Astrocyte (in vitro differentiated cells and primary cell): ENCODE results near the gene TPH2. TPM values are rescaled to one million over a fixed set of nuclear protein-coding genes. Genes with fewer than 3 reads are reported as not detected.

Experiments used
- DNase-seq: peaks from one replicate; pipeline ENCODE4 v3.0.0-alpha.2; 2010; ENCODE audit warnings: low read depth
- FAIRE-seq: peaks from 2 replicates; lab custom pipeline; 2011; peaks lifted over from hg19 to GRCh38; lab: Jason Lieb, UNC
- H2AFZ ChIP-seq: 2 replicates; pipeline ENCODE4 v1.6.0; 2012; ENCODE audit warnings: low read depth, low read length, inconsistent platforms
- H3K27ac ChIP-seq: 2 replicates; pipeline ENCODE4 v1.5.1; 2011; ENCODE audit warnings: low read depth, low read length, inconsistent platforms
- H3K27me3 ChIP-seq: 2 replicates; pipeline ENCODE4 v1.6.0; 2011; ENCODE audit warnings: low read length, inconsistent platforms; ENCODE audit not compliant: insufficient read depth
- H3K36me3 ChIP-seq: 2 replicates; pipeline ENCODE4 v1.5.1; 2011; ENCODE audit warnings: low read length, inconsistent platforms; ENCODE audit not compliant: insufficient read depth
- H3K4me1 ChIP-seq: 2 replicates; pipeline ENCODE4 v1.5.1; 2011; ENCODE audit warnings: low read length, inconsistent platforms; ENCODE audit not compliant: insufficient read depth
- H3K4me2 ChIP-seq: 2 replicates; pipeline ENCODE4 v1.6.0; 2012; ENCODE audit warnings: low read length, inconsistent platforms
- H3K4me3 ChIP-seq: 2 replicates; pipeline ENCODE4 v1.5.1; 2011; ENCODE audit warnings: low read depth, mild to moderate bottlenecking, low read length, inconsistent platforms; ENCODE audit not compliant: insufficient read depth
- H3K79me2 ChIP-seq: 2 replicates; pipeline ENCODE4 v1.6.0; 2012; ENCODE audit warnings: mild to moderate bottlenecking, low read length, inconsistent platforms; ENCODE audit not compliant: insufficient read depth
- H3K9ac ChIP-seq: 2 replicates; pipeline ENCODE4 v1.6.0; 2012; ENCODE audit warnings: mild to moderate bottlenecking, low read length, inconsistent platforms
- H3K9me3 ChIP-seq: 2 replicates; pipeline ENCODE4 v1.5.1; 2012; ENCODE audit warnings: low read depth, mild to moderate bottlenecking, low read length, inconsistent platforms; ENCODE audit not compliant: insufficient read depth
- H4K20me1 ChIP-seq: 2 replicates; pipeline ENCODE4 v1.6.0; 2012; ENCODE audit warnings: low read length, inconsistent platforms; ENCODE audit not compliant: insufficient read depth
- H3K27ac Mint-ChIP-seq: one replicate; pipeline ENCODE4 v1.8.0; 2021; ENCODE audit warnings: mild to moderate bottlenecking, mixed read lengths; ENCODE audit not compliant: unreplicated experiment
- H3K27me3 Mint-ChIP-seq: one replicate; pipeline ENCODE4 v1.8.0; 2021; ENCODE audit warnings: low read depth, mixed read lengths; ENCODE audit not compliant: unreplicated experiment
- H3K36me3 Mint-ChIP-seq: one replicate; pipeline ENCODE4 v1.8.0; 2021; ENCODE audit warnings: low read depth, mixed read lengths; ENCODE audit not compliant: unreplicated experiment
- H3K4me1 Mint-ChIP-seq: one replicate; pipeline ENCODE4 v1.8.0; 2021; ENCODE audit warnings: low read depth, mixed read lengths; ENCODE audit not compliant: unreplicated experiment
- H3K4me3 Mint-ChIP-seq: one replicate; pipeline ENCODE4 v1.8.0; 2021; ENCODE audit warnings: mild to moderate bottlenecking, moderate library complexity, mixed read lengths; ENCODE audit not compliant: unreplicated experiment
- H3K9me3 Mint-ChIP-seq: one replicate; pipeline ENCODE4 v1.8.0; 2021; ENCODE audit warnings: mild to moderate bottlenecking, mixed read lengths; ENCODE audit not compliant: unreplicated experiment
- EZH2 ChIP-seq: IDR thresholded peaks from 2 replicates; pipeline ENCODE4 v1.6.1; 2012; ENCODE audit warnings: mild to moderate bottlenecking, low read length, inconsistent platforms; ENCODE audit not compliant: insufficient read depth
- total RNA-seq: library from RNA; stranded (reverse); gene quantifications from 2 replicates; pipeline ENCODE4 v1.2.1, GENCODE V29; 2021
- TF ChIP-seq, protein P1 (sequence below): IDR thresholded peaks from 2 replicates; pipeline ENCODE4 v1.5.1; 2011; ENCODE audit warnings: low read depth, mild to moderate bottlenecking, inconsistent platforms, low read length, moderate library complexity; ENCODE audit not compliant: insufficient read depth

Gene TPH2
- total RNA-seq, 1 donor from 2014 or later, result 0.30 TPM

DNA sequence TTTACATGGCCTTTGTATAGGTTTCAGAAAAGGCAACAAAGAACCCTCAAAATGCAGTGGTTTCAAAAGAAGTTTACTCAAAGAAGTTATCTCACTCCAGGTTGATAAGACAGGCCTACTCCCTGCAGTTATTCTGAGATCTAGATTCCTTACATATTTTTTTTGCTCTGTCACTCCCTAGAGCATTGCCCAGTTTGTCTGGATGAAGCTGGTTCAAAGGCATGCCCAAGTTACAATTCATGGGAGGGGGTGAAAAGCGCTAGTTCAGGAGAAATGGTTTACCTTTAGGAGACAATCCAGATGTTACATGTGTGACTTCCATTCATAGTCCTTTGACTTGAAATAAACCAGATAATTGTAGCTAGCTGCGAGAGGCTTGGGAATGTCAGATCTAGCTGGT lies 115.0 kb downstream of the TPH2 start:
- no peak overlapping the region for H2AFZ ChIP-seq
- H3K4me1 Mint-ChIP-seq, result peaks cover 29% of the 10 kb centered on the region
- FAIRE-seq, result no peak

DNA sequence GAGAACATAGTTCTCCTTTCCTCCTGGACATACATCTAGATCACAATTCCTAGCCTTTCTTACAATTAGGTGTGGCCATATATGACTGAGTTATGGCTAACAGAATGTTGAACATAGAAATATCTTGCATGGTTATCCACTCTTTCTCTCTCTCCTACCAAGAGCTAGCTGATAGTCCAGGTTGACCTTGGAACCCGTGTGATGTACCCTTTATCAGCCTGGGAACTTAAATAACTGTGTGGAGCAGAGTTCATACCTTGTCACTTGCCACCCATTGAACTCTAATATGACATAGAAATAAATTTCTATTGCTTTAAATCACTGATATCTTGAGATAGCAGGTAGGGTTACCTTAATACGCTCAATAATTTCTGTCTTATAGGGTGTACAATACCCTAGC lies 115.9 kb downstream of the TPH2 start:
- no peak for TF ChIP-seq EZH2
- TF ChIP-seq, protein P1, sequence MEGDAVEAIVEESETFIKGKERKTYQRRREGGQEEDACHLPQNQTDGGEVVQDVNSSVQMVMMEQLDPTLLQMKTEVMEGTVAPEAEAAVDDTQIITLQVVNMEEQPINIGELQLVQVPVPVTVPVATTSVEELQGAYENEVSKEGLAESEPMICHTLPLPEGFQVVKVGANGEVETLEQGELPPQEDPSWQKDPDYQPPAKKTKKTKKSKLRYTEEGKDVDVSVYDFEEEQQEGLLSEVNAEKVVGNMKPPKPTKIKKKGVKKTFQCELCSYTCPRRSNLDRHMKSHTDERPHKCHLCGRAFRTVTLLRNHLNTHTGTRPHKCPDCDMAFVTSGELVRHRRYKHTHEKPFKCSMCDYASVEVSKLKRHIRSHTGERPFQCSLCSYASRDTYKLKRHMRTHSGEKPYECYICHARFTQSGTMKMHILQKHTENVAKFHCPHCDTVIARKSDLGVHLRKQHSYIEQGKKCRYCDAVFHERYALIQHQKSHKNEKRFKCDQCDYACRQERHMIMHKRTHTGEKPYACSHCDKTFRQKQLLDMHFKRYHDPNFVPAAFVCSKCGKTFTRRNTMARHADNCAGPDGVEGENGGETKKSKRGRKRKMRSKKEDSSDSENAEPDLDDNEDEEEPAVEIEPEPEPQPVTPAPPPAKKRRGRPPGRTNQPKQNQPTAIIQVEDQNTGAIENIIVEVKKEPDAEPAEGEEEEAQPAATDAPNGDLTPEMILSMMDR, result no peak
- DNase-seq (no peak), FAIRE-seq (no peak)
- Histone ChIP-seq H3K4me1 (no peaks in the 10 kb centered on the region), H3K4me3 (no peak overlapping the region), H3K27ac (no peak overlapping the region), H3K27me3 (no peaks in the 10 kb centered on the region), H2AFZ (no peak overlapping the region), H3K4me2 (no peak overlapping the region), H3K9me3 (no peaks in the 10 kb centered on the region), H3K9ac (no peak overlapping the region), H3K79me2 (no peaks in the 10 kb centered on the region), H3K36me3 (no peaks in the 10 kb centered on the region), H4K20me1 (no peaks in the 10 kb centered on the region)
- Mint-ChIP-seq H3K27me3 (no peaks in the 10 kb centered on the region), H3K36me3 (peaks cover 4% of the 10 kb centered on the region), H3K4me1 (peaks cover 29% of the 10 kb centered on the region), H3K27ac (peak overlapping the region; percentile 97), H3K4me3 (no peak overlapping the region), H3K9me3 (peaks cover 6% of the 10 kb centered on the region)

More for the DNA sequence above, 115.0 kb downstream of the TPH2 start:
- Histone ChIP-seq H3K27ac (no peak overlapping the region), H3K27me3 (no peaks in the 10 kb centered on the region), H3K4me2 (no peak overlapping the region), H3K9me3 (no peaks in the 10 kb centered on the region), H3K9ac (no peak overlapping the region), H3K36me3 (no peaks in the 10 kb centered on the region), H3K4me1 (no peaks in the 10 kb centered on the region), H4K20me1 (no peaks in the 10 kb centered on the region), H3K79me2 (no peaks in the 10 kb centered on the region), H3K4me3 (no peak overlapping the region)
- Mint-ChIP-seq H3K27ac (peak overlapping the region; percentile 97), H3K9me3 (peaks cover 6% of the 10 kb centered on the region), H3K4me3 (no peak overlapping the region), H3K36me3 (peaks cover 4% of the 10 kb centered on the region), H3K27me3 (no peaks in the 10 kb centered on the region)
- TF ChIP-seq, protein P1, result no peak
- no peak for TF ChIP-seq EZH2
- DNase-seq, result peak; percentile 21

DNA sequence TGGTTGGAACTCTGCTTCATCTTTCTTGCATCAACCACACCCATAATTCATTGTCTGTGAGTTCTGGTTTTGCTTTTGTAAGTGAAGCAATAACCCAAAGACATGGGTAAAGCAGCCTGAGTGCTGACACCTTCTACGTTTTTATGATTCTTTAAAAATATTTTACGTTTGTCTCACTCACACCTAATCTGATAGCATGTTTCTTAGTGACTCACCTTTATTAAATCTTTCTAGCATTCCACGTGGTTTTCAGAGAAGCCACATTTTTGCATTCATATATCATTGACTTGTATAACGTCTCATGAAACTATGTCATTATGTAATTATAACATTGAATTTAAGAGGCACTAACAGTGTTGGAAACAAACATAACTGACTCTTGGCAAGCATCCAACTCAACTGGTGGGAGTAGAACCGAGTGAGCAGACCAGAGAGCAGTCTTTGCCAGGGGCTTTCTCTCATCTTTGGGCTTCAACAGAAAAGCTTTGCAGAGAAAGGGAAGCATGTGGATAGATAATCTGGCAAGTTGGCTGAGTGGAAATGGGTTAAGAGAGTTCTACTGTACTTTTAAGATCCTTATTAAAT lies 118.8 kb downstream of the TPH2 start:
- Histone ChIP-seq H3K27me3 (no peaks in the 10 kb centered on the region), H3K36me3 (no peaks in the 10 kb centered on the region), H3K9me3 (no peaks in the 10 kb centered on the region), H4K20me1 (no peaks in the 10 kb centered on the region), H3K9ac (no peak overlapping the region), H3K79me2 (no peaks in the 10 kb centered on the region), H3K4me2 (no peak overlapping the region), H3K27ac (no peak overlapping the region), H2AFZ (no peak overlapping the region), H3K4me1 (no peaks in the 10 kb centered on the region), H3K4me3 (no peak overlapping the region)
- FAIRE-seq, result no peak
- H3K4me1 Mint-ChIP-seq, result peaks cover 29% of the 10 kb centered on the region
- TF ChIP-seq EZH2, result no peak
- TF ChIP-seq, protein P1, result no peak
- peaks cover 6% of the 10 kb centered on the region for H3K9me3 Mint-ChIP-seq
- peak overlapping the region; percentile 60 for H3K27ac Mint-ChIP-seq
- peaks cover 4% of the 10 kb centered on the region for H3K36me3 Mint-ChIP-seq
- peak; percentile 50 for DNase-seq
- no peak overlapping the region for H3K4me3 Mint-ChIP-seq
- no peaks in the 10 kb centered on the region for H3K27me3 Mint-ChIP-seq
